NCI-H2227 treated with DMSO at 0.1 percent for 48 hours (cell line): ENCODE measurements around the gene NLRC5.
"Not testable (repeated sequence)": the region's sequence is repeated elsewhere in the genome, so short reads cannot be mapped to it uniquely, and the experiment has no call there.

Source experiments
- DNase-seq: peaks from one replicate; lab custom pipeline; 2025; lab: John Stamatoyannopoulos, UW

The NLRC5 gene

GRCh38 chr16:57003439-57004386 lies 14.4 kb downstream of the NLRC5 start:
- DNase-seq = no peak

GRCh38 chr16:57004387-57005250 lies 15.3 kb downstream of the NLRC5 start:
- no peak for DNase-seq

GRCh38 chr16:57005597-57005996 lies 16.2 kb downstream of the NLRC5 start:
- DNase-seq = not testable (repeated sequence)

- no peak for DNase-seq
Observed at GRCh38 chr16:57007050-57007449, 17.7 kb downstream of the NLRC5 start.

GRCh38 chr16:57007530-57007929 lies 18.2 kb downstream of the NLRC5 start:
- DNase-seq = no peak

- DNase-seq = no peak
Observed at GRCh38 chr16:57008440-57008839, 19.1 kb downstream of the NLRC5 start.

- no peak for DNase-seq
Observed at GRCh38 chr16:57009643-57010170, 20.4 kb downstream of the NLRC5 start.

- DNase-seq = no peak
Observed at GRCh38 chr16:57012353-57012752, 23.0 kb downstream of the NLRC5 start.

- DNase-seq = no peak
Observed at GRCh38 chr16:57013229-57013628, 23.9 kb downstream of the NLRC5 start.

- no peak for DNase-seq
Observed at GRCh38 chr16:57013902-57014301, 24.5 kb downstream of the NLRC5 start.

GRCh38 chr16:57016301-57016700 lies 26.9 kb downstream of the NLRC5 start:
- no peak for DNase-seq

GRCh38 chr16:57016831-57017230 lies 27.5 kb downstream of the NLRC5 start:
- no peak for DNase-seq

GRCh38 chr16:57017251-57017650 lies 27.9 kb downstream of the NLRC5 start:
- DNase-seq = no peak

GRCh38 chr16:57019746-57020145 lies 30.4 kb downstream of the NLRC5 start:
- no peak for DNase-seq

- DNase-seq = no peak
Observed at GRCh38 chr16:57020651-57021050, 31.3 kb downstream of the NLRC5 start.

GRCh38 chr16:57021757-57022156 lies 32.4 kb downstream of the NLRC5 start:
- DNase-seq = no peak

- no peak for DNase-seq
Observed at GRCh38 chr16:57022445-57022844, 33.1 kb downstream of the NLRC5 start.

- no peak for DNase-seq
Observed at GRCh38 chr16:57023541-57024249, 34.3 kb downstream of the NLRC5 start.

GRCh38 chr16:57024894-57025680 lies 35.7 kb downstream of the NLRC5 start:
- DNase-seq = no peak

- no peak for DNase-seq
Observed at GRCh38 chr16:57025941-57026777, 36.8 kb downstream of the NLRC5 start.
